SH-SY5Y (cell line): ENCODE measurements around the gene PIK3CD.

Experiments
- GATA2 ChIP-seq: IDR thresholded peaks from 2 replicates; pipeline ENCODE4 v1.6.1; 2011; ENCODE audit warnings: mild to moderate bottlenecking, low read depth, low read length
- GATA3 ChIP-seq: IDR thresholded peaks from 2 replicates; pipeline ENCODE4 v1.6.1; 2011; ENCODE audit warnings: low read depth, mild to moderate bottlenecking, low read length, moderate library complexity

DNA sequence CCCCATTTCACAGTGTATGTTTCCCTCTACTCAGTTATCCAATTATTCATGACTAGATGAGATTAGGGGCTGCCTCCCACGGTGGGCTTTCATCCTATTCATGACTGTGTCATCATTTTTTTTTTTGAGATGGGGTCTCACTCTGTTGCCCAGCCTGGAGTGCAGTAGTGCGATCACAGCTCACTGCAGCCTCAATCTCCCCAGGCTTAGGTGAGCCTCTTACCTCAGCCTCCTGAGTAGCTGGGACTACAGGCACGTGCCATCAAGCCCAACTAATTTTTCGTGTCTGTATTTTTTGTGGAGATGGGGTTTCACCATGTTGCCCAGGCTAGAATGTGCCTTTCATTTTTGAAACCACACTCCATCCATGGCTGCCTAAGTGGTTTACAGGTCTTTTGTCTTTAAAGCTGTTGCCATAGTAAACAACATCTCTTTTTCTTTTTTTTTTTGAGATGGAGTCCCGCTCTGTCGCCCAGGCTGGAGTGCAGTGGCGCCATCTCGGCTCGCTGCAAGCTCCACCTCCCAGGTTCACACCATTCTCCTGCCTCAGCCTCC lies 60.0 kb downstream of the PIK3CD start:
- TF ChIP-seq GATA2: no peak
- no peak for TF ChIP-seq GATA3
